Activated CD8-positive, alpha-beta memory T cell treated with anti-CD3 and anti-CD28 coated beads, Interleukin-2, amount 50 U/mL, for 48 hours (primary cell): ENCODE results near the gene ATP6V1F.

Experiments
- DNase-seq: peaks from one replicate; pipeline ENCODE4 v3.0.0-alpha.2; 2020

Gene ATP6V1F

DNA sequence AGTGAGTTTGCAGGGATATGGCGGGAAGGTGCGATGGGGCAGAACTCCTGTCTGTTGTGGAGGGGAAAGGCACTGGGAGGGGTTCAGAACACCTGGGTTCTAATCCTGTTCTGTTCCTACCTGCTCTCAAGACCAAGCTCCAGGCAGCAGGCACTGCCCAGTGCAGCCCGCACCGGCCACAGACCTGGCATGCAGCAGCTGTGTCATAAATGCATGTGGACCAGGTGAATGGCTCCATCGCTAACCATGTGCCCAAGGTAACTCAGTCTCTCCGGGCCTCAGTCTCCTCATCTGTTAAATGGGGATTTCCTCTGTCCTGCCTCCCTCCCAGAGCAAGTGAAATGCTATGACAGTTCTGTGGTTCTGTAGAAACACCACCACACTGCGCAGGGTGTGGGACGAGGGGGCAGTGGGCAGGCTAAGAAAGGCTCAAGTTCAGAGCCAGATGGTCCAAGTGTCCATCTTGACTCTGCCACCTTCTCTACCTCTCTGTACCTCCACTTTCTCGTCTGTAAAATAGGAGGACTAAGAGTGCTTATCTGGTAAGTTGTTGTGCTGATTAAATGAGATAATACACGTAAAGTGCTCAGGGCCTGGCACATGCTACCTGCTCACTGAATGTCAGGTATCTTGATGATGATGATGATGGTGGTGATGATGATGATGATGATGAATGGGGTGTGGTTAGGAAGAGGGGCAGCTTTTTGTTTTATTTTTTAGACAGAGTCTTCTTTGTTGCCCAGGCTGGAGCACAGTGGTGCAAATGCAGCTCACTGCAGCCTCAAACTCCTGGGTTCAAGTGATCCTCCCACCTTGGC is 22.9 kb downstream of the ATP6V1F start:
- DNase-seq = no peak

DNA sequence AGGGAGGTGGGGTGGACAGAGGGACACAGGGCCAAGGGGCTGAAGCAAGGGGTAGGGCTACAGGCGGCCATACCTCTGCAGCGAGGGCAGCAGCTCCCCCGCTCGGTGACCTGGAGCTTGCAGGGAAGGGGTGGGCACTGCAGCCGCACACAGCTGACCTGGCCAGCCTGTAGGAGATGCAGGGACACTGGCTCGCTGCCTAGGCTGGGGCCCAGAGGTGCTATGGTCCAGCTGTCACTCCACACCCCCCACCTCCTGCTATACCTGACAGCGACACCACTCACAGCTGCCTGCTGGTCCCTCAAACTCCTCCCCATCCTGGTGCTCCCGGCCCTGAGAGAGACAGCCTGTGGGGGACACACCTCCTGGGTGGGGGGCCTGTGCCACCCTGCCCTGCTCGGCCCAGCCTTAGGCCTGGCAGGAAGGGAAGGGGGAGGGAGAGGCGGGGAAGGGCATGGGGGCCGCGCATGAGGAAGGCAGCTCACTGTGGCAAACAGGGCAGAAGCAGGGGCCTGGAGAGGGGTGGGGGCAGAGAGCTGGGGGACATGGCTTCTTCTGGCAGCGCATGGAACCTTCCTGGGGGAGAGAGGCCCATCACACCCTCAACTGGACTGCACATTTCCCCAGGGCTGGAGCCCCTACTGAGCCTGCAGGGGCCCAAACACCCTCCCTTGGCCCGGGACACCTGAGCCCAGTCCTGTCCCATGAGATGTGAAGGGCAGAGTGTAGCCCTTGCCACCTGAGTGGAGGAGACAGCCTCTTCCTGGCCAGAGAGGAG is 23.9 kb downstream of the ATP6V1F start:
- no peak for DNase-seq

DNA sequence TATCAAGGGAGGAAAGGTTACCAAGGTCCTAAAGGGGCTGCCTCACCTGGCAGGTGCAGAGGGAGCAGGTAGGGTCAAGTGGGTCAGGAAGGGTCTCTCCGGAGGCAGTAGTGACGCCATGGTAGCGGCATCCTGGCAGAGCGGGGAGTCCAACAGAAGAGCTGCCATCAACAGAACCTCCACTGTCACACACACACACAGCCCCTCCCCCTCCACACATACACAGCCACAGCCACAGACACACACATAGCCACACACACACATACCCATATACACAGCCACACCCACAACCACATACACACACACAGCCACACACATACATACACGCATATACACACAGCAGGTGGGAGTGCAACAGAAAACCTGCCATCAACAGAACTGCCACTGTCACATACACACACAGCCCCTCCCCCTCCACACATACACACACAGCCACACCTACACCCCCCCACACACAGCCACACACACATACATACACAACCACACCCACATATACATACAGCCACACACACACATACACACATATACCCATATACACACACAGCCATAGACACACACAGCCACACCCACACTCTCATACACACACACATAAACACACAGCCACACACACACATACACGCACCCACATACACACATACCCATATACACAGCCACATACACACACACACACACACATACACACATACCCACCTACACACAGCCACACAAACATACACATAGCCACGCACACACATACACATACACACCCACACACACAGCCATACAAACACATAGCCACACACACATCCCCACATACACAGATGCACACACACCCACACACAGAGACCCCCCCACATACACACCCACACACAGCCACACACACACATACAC is 24.7 kb downstream of the ATP6V1F start:
- no peak for DNase-seq

DNA sequence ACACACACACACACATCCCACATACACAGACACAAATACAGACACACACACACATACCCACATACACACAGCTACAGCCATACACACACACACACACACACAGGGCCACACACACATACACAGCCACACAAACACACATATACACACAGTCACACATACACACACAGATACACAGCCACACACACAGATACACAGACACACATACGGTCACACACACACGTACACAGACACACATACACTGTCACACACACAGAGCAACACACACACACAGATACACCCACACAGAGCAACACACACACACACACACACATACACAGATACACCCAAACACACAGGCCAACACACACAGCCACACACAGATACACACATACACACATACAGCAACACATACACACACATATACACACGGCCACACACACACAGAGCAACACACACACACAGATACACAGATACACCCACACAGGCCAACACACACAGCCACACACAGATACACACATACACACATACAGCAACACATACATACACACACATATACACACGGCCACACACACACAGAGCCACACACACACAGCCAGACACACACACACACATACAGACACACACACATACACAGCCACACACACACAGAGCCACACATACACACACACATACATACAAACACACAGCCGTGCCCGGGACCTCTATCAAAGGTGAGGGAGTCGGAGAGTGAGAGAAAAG is 25.5 kb downstream of the ATP6V1F start:
- no peak for DNase-seq

DNA sequence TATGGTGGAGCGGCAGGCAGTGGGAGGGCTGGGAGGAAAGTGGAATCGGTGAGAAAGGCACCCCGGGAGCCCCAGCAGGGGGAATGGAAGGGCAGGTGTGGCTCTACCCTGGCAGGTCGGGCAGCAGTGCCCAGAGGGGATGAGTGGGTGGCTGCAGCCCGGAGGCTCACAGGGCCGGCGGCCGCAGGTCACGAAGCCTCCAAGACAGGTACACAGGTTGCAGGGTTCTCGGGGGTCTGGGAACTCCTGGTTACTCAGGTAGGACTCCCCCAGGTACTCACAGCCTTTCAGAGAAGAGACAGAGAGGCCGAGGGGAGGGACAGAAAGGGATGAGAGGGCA is 26.1 kb downstream of the ATP6V1F start:
- DNase-seq = no peak

DNA sequence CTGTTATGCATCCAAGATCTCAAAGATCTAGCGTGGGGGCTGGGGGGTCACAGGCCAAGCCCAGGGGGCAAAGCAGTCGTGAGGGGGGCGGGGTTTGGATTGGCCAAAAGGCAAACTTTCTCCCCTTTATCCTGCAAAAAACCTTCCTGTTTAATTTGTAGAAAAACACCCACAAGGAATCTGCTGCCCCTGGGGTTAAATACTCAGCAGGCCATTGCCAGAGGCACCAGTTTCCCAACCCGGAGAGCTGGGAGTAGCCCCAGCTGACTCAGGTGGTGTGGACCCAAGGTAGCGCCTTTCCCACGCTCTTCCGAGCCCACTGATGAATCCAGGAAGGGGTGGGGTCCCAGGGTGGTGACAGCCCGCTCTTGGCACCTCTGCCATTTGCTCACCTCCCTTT is 26.5 kb downstream of the ATP6V1F start:
- no peak for DNase-seq

DNA sequence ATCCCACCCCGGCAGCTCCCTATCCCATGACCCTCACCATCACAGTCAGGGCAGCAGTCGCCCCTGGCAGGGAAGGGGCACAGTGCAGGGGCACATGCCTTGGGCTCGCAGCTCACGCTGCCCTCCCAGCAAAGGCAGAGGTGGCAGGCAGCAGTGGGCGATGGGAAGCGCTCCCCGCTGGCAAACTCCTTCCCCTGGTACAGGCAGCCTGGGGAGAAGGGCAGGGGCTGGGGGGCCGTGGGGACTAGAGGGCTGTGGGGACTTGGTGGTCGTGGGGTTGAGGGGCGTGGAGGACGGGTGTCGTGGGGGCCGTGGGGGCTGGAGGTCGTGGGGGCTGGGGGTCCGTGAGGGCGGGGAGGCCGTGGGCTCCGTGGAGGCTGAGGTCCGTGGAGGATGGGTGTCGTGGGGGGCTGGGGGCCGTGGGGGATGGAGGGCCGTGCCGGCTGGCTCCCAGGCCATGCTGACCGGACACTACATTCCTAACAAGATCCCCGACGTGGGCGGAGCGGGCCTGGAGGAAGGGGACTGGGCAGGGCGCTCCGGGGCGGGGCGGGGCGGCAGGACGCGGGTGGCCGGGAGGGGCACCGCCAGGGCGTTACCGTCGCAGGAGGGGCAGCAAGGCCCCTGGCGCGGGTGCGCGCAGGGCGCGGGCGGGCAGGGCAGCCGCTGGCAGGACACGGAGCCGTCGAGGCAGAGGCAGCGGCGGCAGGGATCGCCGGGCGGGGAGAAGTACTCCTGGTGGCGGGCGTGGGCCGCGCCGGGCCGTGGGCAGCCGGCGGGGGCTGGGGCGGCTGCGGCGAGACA is 27.9 kb downstream of the ATP6V1F start:
- DNase-seq = no peak

DNA sequence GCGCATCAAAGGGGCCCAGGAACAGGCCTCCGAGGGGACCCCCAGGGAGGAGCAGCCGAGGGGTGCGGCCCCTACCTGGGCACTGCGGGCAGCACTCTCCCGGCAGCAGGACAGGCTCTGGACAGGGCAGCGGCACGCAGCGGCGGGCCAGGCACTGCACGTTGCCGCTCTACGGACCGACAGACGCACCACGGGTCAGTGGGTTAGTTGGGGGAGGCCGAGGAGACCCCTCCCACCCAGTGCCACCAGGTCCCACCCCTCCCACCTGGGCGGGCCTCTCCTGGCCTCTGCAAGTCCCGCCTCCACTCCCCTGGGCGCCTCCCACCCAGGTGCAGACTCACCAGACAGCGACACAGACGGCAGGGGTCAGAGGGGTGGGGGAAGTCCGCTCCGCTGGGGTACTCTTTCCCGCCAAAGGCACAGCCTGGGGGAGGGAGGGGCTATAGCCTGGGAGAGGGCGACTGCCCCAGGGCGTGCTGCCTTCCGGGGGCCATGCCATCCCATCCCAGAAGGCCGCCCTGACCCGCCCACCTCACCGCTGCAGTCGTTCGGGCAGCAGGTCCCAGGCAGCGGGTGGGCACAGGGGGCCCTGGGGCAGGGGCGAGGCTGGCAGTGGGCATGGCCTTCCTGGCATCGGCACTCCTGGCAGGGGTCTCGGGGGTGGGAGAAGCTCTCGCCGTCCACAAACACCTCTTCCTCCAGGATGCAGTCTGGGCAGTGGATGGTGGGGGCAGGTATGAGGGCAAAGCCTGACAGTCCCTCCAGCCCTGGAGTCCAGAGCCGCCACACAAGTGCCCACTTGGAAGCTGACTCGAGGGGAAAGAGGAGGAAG is 28.7 kb downstream of the ATP6V1F start:
- DNase-seq = no peak

DNA sequence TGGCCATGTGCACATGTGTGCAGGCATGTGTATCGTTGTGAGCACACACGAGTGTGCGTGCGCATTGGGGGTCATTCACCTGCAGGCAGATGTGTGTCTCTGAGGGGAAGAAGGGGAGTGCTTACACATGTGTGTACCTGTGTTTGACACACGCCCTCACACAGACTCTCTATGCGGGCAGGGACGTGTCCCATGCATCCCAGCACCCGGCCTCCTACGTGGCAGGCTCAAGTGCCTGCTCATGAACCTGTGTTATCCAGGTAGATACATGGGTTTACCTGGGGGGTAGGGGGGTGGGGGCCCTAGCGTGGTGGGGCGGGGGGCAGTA is 29.2 kb downstream of the ATP6V1F start:
- DNase-seq = no peak

DNA sequence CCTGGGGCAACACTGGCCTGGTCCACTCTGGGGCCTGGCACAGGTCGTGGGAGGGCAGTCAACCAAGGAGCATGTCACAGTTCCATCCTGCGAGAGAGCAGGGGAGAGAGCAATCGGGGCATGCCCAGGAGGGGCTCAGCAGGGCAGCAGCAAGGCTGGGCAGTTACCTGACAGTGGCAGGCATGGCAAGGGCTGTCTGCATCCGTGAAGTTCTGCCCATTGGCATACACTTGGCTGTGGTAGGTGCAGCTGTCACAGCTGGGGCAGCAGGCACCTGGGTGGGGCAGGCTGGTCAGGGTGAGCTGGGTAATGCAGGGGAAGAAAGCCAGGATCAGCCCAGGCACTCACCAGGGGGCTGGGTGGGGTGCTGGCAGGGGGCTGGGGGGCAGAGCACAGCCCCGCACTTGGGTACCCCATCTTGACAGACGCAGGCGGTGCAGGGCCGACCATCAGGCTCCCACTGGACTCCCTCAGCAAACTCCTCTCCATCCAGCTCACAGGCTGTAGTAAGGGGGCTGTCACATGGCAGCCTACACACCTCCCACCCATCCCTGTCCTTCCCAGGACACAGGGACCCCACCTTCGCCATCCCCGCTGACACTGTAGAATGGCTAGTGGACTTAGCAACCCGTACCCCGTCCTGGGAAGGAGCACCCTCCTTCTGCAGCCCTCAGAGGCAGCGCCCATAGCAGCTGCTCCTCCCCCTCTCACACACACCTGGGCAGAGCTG is 30.0 kb downstream of the ATP6V1F start:
- DNase-seq = no peak

DNA sequence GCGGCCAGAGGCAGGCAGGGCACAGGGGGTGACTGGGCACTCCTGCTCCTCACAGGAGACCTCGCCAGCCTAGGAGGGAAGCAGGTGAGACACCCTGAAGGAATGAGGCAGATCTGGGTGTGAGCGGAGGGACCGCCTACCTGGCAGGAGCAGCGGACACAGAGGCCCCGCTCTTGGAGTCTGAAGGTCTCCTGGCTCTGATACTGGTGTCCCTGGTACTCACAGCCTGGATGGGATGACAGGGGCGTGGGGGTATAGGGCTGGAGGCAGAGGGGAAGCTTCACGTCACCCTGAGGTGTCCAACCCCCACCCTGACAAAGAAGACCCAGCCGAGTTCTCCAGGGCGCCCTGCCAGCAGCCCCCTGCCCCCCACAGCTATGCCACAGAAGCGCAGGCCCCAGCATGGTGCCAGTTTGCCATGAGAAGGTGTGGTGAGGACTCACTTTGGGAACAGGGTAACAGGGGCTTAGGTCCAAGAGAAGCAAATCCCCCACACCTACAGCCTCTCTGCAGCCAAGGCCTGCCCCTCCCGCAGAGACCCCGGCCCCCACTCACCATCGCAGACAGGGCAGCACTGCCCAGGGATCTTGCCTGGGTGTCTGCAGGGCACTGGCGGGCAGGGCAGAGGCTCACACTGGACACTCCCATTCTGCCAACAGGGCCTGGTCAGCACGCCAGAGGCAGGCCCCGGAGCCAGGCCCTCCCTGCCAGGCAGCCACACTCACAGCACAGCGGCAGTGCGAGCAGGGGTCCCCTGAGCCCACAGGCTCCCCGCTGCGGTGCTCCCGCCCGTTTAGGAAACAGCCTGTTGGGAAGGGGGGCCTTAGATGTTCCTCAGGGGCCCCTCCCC is 30.8 kb downstream of the ATP6V1F start:
- no peak for DNase-seq

DNA sequence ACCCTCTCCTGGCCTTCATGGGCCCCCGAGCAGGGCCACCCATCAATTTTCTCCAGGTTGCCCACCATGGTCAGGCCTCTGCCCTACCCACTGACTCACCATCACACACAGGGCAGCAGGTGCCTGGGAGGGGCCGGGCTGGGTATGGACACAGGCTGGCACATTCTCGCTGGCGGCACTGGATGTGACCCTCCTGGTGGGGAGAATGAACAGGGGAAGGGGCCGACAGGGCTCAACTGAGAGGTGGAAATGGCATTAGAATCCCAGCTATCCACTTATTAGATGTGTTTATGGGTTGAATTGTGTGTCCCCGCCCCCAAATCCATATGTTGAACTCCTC is 31.4 kb downstream of the ATP6V1F start:
- no peak for DNase-seq

DNA sequence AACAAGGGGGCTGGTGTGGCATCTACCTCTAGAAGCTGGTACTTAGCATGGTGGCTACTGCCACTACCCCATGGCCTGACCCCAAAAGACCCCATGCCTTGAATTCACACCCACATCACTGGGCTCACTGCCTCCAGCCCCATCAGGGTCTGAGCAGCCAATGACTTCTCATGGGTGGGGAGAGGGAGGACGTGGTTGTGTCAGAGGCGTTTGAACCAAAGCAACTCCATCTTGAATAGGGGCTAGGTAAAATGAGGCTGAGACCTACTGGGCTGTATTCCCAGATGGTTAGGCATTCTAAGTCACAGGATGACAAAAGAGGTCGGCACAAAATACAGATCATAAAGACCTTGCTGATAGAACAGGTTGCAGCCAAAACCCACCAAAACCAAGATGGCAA is 32.7 kb downstream of the ATP6V1F start:
- DNase-seq = no peak

DNA sequence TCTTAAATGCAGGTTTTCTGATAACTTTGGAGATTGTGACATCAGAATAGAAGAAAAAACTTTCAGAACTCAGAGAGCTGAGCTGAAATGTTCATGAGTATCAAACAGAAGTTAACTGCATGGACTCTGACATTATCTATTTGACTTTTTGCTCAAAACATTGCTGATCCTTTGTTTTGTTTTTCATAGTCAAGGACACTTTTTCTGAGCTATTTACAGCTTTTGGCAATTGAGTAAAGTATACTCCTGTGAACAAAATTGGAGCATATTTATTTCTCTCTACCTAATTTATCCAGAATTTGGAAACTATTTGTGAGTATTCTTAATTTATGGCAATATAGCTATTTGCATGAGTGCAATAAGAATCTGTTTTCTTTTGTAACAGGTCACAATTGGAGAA is 36.7 kb downstream of the ATP6V1F start:
- DNase-seq = no peak

DNA sequence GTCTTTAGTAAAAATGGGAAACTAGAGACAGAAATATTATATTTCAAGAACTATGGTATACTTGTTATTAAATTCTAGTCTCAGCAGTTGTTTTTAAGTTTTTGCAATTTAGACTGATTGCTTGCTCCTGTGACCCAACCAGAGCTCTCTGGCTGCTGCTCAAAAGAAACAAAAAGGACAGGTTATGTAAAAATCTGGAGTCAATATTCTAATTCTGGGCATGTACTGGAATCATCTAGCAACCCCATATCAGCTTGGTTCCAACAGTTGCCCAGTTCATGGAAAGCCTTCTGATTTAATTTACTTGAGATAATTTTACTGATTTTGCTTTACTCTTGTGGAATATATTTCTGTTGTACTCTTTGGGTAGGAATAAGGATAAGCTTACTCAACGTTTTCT is 37.6 kb downstream of the ATP6V1F start:
- DNase-seq = no peak

DNA sequence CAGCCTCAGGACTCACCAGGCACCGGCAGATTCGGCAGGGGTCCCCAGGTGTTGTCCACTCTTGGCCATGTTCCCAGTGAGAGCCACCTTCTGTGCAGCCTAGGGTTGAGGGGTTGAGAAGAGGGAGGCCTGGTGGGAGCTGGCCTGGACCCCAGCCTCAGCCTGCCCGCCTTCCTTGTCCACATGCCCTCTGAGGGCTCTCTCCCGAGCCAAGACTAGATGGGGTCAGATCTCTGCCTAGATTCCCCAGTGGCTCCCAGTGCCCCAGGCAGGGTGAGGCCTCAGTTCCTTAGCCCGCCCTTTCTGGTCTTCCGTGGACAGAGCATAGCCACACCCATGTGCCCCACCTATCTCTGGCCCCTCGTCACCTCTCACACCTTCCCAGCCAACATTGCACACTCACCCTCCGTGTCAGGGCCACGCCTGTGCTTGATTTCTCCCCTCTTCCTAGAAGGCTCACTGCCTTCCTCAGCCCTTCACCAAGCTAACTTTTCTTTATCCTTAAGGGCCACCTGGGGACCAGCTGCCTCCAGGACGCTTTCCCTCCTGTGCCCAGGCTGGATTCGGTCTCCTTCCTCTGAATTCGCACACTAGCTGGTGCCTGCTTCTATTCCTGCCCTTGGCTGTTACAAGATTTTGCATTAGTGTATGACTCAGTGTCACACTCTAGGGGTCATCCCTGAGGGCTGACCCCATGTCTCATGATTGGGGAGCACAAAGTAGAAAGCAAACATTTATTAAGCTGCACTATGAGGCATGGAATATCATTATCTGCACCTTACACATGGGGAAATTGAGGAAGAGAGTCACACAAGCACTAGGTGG is 40.3 kb downstream of the ATP6V1F start:
- no peak for DNase-seq

DNA sequence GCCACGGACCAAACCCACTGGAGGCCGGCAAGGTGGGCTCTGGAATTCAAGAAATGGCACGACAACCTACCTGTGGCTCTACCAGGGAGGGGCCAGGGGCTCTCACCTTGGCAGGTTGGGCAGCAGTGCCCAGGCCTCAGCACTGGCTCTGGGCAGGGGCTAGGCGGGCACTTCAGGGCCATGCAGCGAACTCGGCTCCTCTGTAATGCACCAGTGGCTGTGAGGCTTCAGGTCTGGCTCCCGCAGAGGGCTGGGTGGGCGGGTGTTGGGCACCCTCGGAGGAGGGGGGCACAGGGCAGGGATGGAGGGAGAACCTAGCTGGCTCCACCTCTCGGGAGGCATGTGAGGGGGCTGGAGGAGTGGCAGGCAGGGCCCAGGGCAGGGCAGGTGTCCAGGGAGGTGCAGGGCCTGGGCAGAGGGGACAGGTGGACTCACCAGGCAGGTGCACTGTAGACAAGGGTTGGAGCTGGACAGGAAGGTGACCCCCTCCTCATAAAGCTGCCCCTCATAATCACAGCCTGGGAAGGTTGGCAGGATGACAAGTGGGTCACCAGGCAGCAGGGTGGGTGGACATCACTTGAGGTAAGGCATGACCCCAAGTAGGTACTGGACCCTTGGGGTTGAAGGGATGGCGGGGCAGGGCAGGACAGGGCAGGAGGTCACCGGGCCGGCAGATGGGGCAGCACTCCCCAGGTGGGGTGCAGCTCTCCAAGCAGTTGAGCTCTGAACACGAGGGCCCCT is 41.1 kb downstream of the ATP6V1F start:
- DNase-seq = no peak
